GM12873 (cell line): Measurements from ENCODE around the gene SLC25A23.

Experiments
- TF ChIP-seq, protein P1 (sequence below): IDR thresholded peaks from 2 replicates; pipeline ENCODE4 v1.5.1; 2012; ENCODE audit warnings: low read depth, mild to moderate bottlenecking, moderate library complexity, low read length, control low read depth; ENCODE audit not compliant: insufficient read depth; ENCODE audit errors: missing control alignments

The SLC25A23 gene

GRCh38 chr19:6498294-6499036 is 38.9 kb upstream of the SLC25A23 start:
- TF ChIP-seq, protein P1, sequence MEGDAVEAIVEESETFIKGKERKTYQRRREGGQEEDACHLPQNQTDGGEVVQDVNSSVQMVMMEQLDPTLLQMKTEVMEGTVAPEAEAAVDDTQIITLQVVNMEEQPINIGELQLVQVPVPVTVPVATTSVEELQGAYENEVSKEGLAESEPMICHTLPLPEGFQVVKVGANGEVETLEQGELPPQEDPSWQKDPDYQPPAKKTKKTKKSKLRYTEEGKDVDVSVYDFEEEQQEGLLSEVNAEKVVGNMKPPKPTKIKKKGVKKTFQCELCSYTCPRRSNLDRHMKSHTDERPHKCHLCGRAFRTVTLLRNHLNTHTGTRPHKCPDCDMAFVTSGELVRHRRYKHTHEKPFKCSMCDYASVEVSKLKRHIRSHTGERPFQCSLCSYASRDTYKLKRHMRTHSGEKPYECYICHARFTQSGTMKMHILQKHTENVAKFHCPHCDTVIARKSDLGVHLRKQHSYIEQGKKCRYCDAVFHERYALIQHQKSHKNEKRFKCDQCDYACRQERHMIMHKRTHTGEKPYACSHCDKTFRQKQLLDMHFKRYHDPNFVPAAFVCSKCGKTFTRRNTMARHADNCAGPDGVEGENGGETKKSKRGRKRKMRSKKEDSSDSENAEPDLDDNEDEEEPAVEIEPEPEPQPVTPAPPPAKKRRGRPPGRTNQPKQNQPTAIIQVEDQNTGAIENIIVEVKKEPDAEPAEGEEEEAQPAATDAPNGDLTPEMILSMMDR = no peak

- TF ChIP-seq, protein P1 = no peak
Measured at GRCh38 chr19:6495947-6496346, 36.4 kb upstream of the SLC25A23 start.

GRCh38 chr19:6494438-6495036 is 34.9 kb upstream of the SLC25A23 start:
- TF ChIP-seq, protein P1 = no peak

GRCh38 chr19:6491802-6492592 is 32.4 kb upstream of the SLC25A23 start:
- TF ChIP-seq, protein P1 = no peak

- TF ChIP-seq, protein P1 = no peak
Measured at GRCh38 chr19:6490134-6490533, 30.5 kb upstream of the SLC25A23 start.

GRCh38 chr19:6489278-6490061 is 29.9 kb upstream of the SLC25A23 start:
- TF ChIP-seq, protein P1 = no peak
